ENCODE data around the gene SLCO2A1.

- TF ChIP-seq CTCF (IDR thresholded peaks at IDR 0.05 in 4 of 5, conservative IDR thresholded peaks at IDR 0.05 in 1 of 5): no peak
- TF ChIP-seq POLR2A (IDR thresholded peaks at IDR 0.05): no peak
Measured at GRCh38 chr3:133880886-133881455, 148.8 kb downstream of the SLCO2A1 start.
